Ovary (tissue), 9 donors: ENCODE data around the gene WASL. TPM values are rescaled to one million over a fixed set of nuclear protein-coding genes. Genes with fewer than 3 reads are reported as not detected.

ENCODE experiments used
- DNase-seq, 5 donors: peaks; one replicate each; pipeline ENCODE4 v3.0.0-alpha.2; 2019 to 2020
- H3K27ac ChIP-seq, 2 donors: fragments of 200-600 bp; one replicate each; pipeline versions ENCODE4 v1.5.1 to v1.8.0; 2019 to 2022
- H3K27me3 ChIP-seq: fragments of 200-600 bp; one replicate; pipeline ENCODE4 v1.8.0; 2022
- H3K36me3 ChIP-seq: fragments of 200-600 bp; sonication (generic); one replicate; pipeline ENCODE4 v1.5.1; 2019
- H3K4me1 ChIP-seq: one replicate; pipeline ENCODE4 v1.8.1; 2013; ENCODE audit warnings: mild to moderate bottlenecking, moderate library complexity; ENCODE audit not compliant: insufficient read depth
- H3K4me3 ChIP-seq: fragments of 200-600 bp; sonication (generic); one replicate; pipeline ENCODE4 v1.5.1; 2017
- H3K9me3 ChIP-seq, 2 donors: fragments of 200-600 bp in 1 of 2; sonication (generic) in 1 of 2; one replicate each; pipeline versions ENCODE4 v1.5.1 to v1.8.1; 2013 to 2019; ENCODE audit warnings: mild to moderate bottlenecking in 1 of 2, moderate library complexity in 1 of 2
- EP300 ChIP-seq: sonication (generic); formaldehyde crosslinking; IDR thresholded peaks from one replicate; pipeline ENCODE4 v1.6.1; 2017; ENCODE audit warnings: antibody characterized with exemption
- POLR2A ChIP-seq: fragments of 450-650 bp; IDR thresholded peaks from one replicate; pipeline ENCODE4 v1.6.1; 2017; ENCODE audit warnings: antibody characterized with exemption, mild to moderate bottlenecking, moderate library complexity
- WGBS, 3 donors: extraction: QIAGEN DNeasy Blood & Tissue Kit in 1 of 3; methylation state at CpG; one replicate each; pipeline versions ENCODE4 v1.1.5 to v1.1.7; 2013 to 2017; 5-methylcytosine and 5-hydroxymethylcytosine counted together
- intact Hi-C, 4 donors: fragments of 100-400 bp; cut with DNase I; formaldehyde crosslinking; loops; one replicate each; pipeline versions ENCODE4 v1.11.0 to v1.15.1; 2022 to 2023
- polyA plus RNA-seq, 2 donors: library from polyadenylated mRNA; stranded (reverse); fragments of 200-250 nt in 1 of 2; fragments of 350-450 nt in 1 of 2; fragmentation: Illumina TruSeq in 1 of 2; extraction: RNeasy Lipid Tissue Mini Kit (QIAGEN cat#74804) in 1 of 2; gene quantifications; one replicate each; pipeline ENCODE4 v1.2.3, GENCODE V29; 2013 to 2014
- total RNA-seq, 7 donors: library from RNA; depleted of rRNA in 2 of 7; stranded (reverse); fragments of >200 nt in 2 of 7; fragmentation: NEBNext Ultra II Directional in 3 of 7; extraction: Animal tissue kit (Norgen Biotek cat#: 25700) in 3 of 7; gene quantifications; one replicate each; pipeline versions ENCODE4 v1.1.0 to v1.2.4, GENCODE V29; 2016 to 2023
- TF ChIP-seq, protein P1 (sequence below), 3 donors: fragments of 450-650 bp in 2 of 3; fragments of 200-600 bp in 1 of 3; IDR thresholded peaks; one replicate each; pipeline versions ENCODE4 v1.5.1 to v1.8.0; 2016 to 2022; ENCODE audit warnings: antibody characterized with exemption in 3 of 3, mild to moderate bottlenecking in 1 of 3
- donor health status: DM: no; HTN: no; CAD: no; lungs with moderate emphysema.
- donor health status: DM: no; HTN: no; CAD: no.
- donor health status: Bipolar disorder and iron deficiency.
- donor health status: DM: yes; HTN: yes; CAD: no.
- donor health status: DM: no; HTN: no; CAD: no.
- donor health status: DM: yes; HTN: yes; CAD: no.

The WASL gene
- total and polyA plus RNA-seq, 9 donors = 29.1 to 71.5 (median 45.0) TPM

DNA sequence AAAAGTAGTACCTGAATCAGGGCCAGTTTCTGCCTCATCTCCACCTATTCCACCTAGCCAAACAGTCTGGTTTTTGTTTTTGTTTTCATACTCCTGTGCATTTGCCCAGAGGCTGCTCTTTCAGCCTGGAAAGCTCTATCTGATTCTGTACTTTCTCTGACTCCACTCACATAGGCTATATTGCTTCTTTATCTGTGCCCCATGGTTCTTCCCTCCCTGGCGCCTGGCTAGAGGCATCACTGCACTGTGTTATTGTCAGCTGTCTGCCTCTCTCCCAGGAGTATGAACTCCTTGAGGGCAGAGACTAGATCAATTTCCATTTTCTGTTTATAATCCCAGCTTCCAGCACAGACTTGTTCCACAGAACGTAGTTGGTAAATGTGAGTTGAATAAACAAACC is 98.2 kb downstream of the WASL start:
- Histone ChIP-seq H3K27me3 (no peaks in the 10 kb centered on the region), H3K4me1 (peaks cover 2% of the 10 kb centered on the region), H3K36me3 (no peaks in the 10 kb centered on the region), H3K27ac (no peak overlapping the region), H3K4me3 (no peak overlapping the region), H3K9me3 (no peaks in the 10 kb centered on the region)
- no peak for DNase-seq
- intact Hi-C loops = no loop called here
- 80 to 83% (median 81%) methylated on average over 2 of the region's 2 CpGs for WGBS, 3 donors
- TF ChIP-seq, protein P1, sequence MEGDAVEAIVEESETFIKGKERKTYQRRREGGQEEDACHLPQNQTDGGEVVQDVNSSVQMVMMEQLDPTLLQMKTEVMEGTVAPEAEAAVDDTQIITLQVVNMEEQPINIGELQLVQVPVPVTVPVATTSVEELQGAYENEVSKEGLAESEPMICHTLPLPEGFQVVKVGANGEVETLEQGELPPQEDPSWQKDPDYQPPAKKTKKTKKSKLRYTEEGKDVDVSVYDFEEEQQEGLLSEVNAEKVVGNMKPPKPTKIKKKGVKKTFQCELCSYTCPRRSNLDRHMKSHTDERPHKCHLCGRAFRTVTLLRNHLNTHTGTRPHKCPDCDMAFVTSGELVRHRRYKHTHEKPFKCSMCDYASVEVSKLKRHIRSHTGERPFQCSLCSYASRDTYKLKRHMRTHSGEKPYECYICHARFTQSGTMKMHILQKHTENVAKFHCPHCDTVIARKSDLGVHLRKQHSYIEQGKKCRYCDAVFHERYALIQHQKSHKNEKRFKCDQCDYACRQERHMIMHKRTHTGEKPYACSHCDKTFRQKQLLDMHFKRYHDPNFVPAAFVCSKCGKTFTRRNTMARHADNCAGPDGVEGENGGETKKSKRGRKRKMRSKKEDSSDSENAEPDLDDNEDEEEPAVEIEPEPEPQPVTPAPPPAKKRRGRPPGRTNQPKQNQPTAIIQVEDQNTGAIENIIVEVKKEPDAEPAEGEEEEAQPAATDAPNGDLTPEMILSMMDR (IDR thresholded peaks at IDR 0.05) = no peak
- no peak for TF ChIP-seq EP300
- TF ChIP-seq POLR2A = no peak

DNA sequence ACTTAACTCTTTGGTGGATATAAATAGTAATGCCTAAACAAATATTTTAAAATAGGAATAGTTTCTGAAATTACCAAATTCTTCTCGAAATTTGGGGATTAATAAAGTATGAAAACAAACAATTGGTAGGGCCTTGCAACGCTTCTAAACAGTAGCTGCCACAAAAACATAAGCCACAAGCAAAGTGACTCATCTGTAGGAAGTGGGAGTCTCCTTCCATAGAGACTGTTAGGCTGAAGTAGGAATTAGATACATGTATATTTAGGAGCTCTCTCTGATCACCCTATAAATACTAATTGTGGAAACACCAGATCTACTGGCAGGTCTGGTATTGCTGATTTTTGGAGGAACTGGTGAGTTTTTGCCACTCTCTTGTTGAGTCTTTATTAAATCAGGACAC is 98.8 kb downstream of the WASL start:
- WGBS, 3 donors = 47 to 74% (median 47%) methylated on average over 2 of the region's 2 CpGs
- no peaks in the 10 kb centered on the region for H3K36me3 ChIP-seq
- intact Hi-C loops = no loop called here
- no peak overlapping the region for H3K27ac ChIP-seq
- H3K27me3 ChIP-seq = no peaks in the 10 kb centered on the region
- no peaks in the 10 kb centered on the region for H3K9me3 ChIP-seq
- DNase-seq = no peak
- H3K4me3 ChIP-seq = no peak overlapping the region
- H3K4me1 ChIP-seq = peaks cover 4% of the 10 kb centered on the region
- TF ChIP-seq, protein P1 (IDR thresholded peaks at IDR 0.05) = no peak
- TF ChIP-seq EP300 (no peak), POLR2A (no peak)

DNA sequence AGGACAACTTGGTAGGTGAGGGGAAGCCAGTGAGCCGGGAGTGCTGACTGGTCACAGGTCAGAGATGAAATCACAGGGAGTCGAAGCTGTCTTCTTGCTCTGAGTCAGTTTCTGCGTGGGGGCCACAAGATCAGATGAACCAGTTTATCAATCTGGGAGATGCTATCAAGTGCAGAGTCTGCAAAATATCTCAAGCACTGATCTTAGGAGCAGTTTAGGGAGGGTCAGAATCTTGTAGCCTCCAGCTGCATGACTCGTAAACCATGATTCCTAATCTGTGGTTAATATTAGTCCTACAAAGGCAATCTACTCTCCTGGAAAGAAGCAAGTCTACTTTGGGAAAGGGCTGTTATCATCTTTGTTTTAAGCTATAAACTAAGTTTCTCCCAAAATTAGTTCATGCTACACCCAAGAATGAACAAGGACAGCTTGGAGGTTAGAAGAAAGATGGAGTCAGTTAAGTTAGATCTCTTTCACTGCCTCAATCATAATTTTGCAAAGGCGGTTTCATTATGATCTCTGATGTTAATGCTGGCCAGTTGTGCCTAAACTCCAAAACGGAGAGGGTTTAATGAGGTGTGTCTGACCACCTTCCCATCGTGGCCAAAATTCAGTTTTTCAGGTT is 101.6 kb downstream of the WASL start:
- Histone ChIP-seq H3K27ac (no peak overlapping the region), H3K27me3 (no peaks in the 10 kb centered on the region), H3K9me3 (no peaks in the 10 kb centered on the region), H3K4me1 (peaks cover 10% of the 10 kb centered on the region), H3K4me3 (no peak overlapping the region), H3K36me3 (no peaks in the 10 kb centered on the region)
- DNase-seq = no peak
- TF ChIP-seq, protein P1 (IDR thresholded peaks at IDR 0.05) = no peak
- TF ChIP-seq POLR2A (no peak), EP300 (no peak)
- intact Hi-C loops = no loop called here
- WGBS, 3 donors = 88% methylated on average over 7 of the region's 7 CpGs

DNA sequence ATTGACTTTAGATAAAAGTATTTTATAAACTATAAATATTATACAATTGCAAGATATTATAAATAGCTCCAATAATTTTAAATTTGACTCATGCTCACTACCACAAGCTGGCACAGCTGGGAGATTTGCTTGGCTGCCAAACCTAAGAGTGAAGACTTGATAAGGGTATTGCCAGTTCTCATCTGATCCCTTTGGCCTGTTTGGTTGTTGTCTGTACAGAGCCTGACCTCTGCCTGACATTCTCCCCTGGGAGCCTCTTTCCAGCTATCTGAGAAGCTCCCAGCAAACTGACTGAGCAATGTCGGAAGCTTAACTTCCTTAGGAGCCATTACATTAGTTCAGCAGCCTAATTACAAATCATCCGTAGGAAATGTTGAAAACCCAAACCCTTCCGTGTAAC is 103.3 kb downstream of the WASL start:
- intact Hi-C loops = no loop called here
- Histone ChIP-seq H3K4me3 (no peak overlapping the region), H3K27ac (no peak overlapping the region), H3K36me3 (no peaks in the 10 kb centered on the region), H3K4me1 (peaks cover 10% of the 10 kb centered on the region), H3K27me3 (no peaks in the 10 kb centered on the region), H3K9me3 (no peaks in the 10 kb centered on the region)
- 42 to 62% (median 49%) methylated on average over 3 of the region's 3 CpGs for WGBS, 3 donors
- TF ChIP-seq EP300 (no peak), POLR2A (no peak)
- DNase-seq = no peak

DNA sequence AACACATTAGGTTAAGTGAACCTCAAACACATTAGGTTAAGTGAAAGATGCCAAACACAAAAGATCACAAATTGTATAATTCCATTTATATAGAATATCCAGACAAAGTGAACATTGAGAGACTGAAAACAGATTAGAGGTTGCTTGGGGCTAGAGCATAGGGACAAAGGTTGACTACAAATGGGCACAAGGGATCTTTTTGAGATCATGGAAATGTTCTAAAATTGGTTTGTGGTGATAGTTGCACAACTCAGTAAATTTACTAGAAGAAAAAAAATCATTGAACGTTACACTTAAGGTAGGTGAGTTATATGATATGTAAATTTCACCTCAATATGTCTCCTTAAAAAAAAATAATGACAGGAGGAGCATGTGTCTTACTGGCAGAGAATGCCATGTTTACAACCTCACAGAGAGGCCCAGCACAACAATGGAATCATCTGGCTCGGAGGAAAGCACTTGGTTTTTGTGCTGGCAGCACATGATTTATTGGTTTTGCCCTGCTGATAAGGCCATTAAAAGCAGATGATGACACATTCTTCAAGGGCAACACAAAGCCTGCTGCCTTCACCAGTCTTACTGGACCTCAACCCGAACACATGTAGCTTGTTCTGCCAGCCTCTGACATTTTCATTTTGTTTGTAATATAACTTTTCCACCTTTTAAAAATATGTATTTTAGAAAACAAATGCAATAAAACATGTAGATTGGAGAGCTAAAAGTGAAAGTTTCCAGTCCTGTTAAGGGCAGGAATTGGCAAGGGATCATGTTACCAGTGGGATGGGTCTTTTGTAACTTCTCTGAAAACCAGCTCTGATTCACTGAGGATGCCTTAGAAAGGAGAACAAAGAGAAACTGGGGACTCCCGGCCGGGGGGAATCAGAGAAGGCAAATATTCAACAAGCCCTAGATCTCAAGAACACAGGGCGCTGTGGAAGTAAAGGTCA is 105.0 kb downstream of the WASL start:
- H3K9me3 ChIP-seq = no peaks in the 10 kb centered on the region
- WGBS, 3 donors = 14 to 18% (median 14%) methylated on average over 6 of the region's 6 CpGs
- H3K4me3 ChIP-seq = peak overlapping the region; percentile 4
- TF ChIP-seq POLR2A = no peak
- TF ChIP-seq, protein P1 (IDR thresholded peaks at IDR 0.05) = no peak
- TF ChIP-seq EP300 = no peak
- H3K4me1 ChIP-seq = peaks cover 10% of the 10 kb centered on the region
- H3K36me3 ChIP-seq = no peaks in the 10 kb centered on the region
- no peaks in the 10 kb centered on the region for H3K27me3 ChIP-seq
- intact Hi-C loops = no loop called here
- H3K27ac ChIP-seq = no peak overlapping the region
- peak in 2 of 5 donors; percentile 16 to 25 for DNase-seq
